ENCODE results near the gene IL22RA1.

The IL22RA1 gene

GRCh38 chr1:24167008-24167407 lies 24.1 kb upstream of the IL22RA1 start:
- no peak for DNase-seq (ENCODE audit: low read depth)

GRCh38 chr1:24165500-24165899 lies 22.6 kb upstream of the IL22RA1 start:
- no peak for DNase-seq (ENCODE audit: low read depth)

GRCh38 chr1:24164004-24164403 lies 21.1 kb upstream of the IL22RA1 start:
- no peak for DNase-seq (ENCODE audit: low read depth)

GRCh38 chr1:24162201-24162600 lies 19.3 kb upstream of the IL22RA1 start:
- no peak for DNase-seq (ENCODE audit: low read depth)

GRCh38 chr1:24161270-24161669 lies 18.3 kb upstream of the IL22RA1 start:
- DNase-seq (ENCODE audit: low read depth) = no peak

GRCh38 chr1:24159366-24159765 lies 16.4 kb upstream of the IL22RA1 start:
- DNase-seq (ENCODE audit: low read depth) = no peak

DNA sequence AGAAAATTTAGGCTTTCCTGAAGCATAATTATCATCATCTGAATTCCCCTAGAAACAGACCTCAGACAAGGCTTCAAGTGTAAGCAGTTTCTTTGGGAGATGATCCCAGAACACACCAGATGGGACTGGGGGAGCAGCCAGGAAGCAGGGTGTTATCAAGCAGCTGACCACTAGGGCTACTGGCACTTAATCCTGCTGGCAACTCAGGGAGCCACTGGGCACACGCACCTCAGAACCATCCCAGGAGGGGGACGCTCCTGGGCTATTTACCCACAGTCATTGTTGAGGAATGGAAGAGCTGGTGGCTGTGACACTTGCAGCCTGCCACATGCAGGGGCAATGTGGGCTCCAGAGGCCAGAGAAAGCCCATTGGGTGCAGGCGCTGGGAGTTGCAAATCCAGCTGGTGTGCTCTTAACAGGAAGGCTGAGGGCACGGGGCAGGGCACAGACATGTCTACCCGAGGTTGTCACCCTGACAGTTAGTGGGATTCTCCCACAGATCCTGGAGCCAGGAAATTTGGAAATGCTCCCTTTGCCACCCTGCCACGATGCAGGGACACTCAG lies 15.1 kb upstream of the IL22RA1 start:
- no peak for DNase-seq (ENCODE audit: low read depth)

GRCh38 chr1:24156542-24157260 lies 13.8 kb upstream of the IL22RA1 start:
- no peak for DNase-seq (ENCODE audit: low read depth)

DNA sequence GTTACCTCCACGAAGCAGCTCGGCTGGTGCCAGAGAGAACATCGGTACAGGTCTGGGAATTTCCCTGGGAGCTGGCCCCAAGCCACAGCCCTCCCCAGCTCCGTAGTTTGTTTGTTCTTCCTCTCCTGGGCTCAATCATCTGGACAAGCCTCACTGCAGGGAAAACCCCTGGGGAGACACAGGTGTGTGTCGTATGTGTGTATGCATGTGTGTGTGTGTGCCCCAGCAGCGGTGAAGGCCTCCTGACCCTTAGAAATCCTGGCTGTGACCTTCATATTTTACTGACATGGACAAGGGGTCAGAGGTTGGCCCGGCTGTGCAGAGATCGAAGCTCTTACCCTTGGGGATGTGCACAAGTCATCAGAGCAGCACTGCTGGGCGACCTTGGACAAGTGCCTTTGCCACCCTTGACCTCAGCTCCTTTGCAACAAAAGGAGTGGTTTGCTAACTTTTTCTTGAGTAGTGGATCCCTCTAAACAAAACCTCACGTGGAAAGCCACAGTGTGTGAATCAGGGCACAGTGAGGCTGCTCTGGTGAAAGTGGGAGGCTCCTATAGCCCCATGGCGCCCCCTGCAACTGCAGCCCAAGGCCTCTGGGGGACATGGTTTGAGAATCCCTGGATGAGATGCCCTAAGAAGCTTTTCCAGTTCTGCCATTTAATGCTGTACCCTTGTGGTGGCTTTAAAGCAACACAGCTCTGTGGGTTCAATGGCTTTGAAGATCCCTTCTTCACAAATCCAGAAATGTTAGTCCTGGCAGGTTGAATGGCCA lies 12.3 kb upstream of the IL22RA1 start:
- no peak for DNase-seq (ENCODE audit: low read depth)

- no peak for DNase-seq (ENCODE audit: low read depth)
Measured at GRCh38 chr1:24154215-24154614, 11.3 kb upstream of the IL22RA1 start.

- no peak for DNase-seq (ENCODE audit: low read depth)
Measured at GRCh38 chr1:24152631-24153494, 9.9 kb upstream of the IL22RA1 start.

- DNase-seq (ENCODE audit: low read depth) = no peak
Measured at GRCh38 chr1:24151175-24151533, 8.2 kb upstream of the IL22RA1 start.

DNA sequence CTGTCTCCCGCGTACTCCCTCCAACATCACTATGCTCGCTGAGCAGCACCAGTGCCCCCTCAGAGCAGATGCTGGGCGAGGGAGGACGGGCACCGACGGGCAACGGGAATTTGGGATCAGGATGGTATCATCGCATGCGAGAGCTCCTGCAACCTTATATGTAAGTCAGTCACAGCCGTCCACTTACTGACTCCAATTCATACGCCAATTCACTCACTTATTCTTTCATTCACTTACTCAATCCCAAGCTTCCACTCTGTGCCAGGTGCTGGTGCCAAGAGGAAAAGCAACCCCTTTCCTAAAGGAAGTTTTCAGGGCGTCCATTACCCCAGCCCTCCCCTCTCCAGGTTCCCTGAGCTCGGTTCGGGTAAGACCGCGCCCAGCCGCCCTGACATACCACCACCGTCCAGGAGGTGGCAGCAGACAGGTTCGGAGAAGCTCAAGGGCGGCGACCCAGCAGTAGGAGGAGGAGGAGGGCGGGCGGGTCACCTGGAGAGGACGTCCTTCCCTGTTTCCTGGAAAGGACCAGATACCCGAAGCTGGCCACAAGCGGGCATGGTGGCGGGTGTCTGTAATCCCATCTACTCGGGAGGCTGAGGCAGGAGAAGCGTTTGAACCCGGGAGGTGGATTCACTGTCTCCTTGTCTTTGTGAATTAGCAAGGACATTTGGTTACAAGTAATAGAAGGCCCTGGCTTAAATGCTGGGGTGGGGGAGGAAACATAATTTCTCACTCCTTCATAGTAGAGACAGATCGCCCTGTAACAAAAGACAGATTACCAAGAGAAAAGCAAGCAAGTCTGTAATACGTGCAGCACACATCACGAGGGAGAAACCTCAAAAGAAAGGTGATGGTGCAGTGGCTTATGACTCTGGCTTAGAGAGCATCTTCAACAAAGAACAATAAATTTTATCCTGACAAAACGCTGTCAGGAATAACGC lies 7.6 kb upstream of the IL22RA1 start:
- peak; percentile 72 for DNase-seq (ENCODE audit: low read depth)

GRCh38 chr1:24149866-24150233 lies 6.9 kb upstream of the IL22RA1 start:
- no peak for DNase-seq (ENCODE audit: low read depth)

- no peak for DNase-seq (ENCODE audit: low read depth)
Measured at GRCh38 chr1:24147816-24148215, 4.9 kb upstream of the IL22RA1 start.

DNA sequence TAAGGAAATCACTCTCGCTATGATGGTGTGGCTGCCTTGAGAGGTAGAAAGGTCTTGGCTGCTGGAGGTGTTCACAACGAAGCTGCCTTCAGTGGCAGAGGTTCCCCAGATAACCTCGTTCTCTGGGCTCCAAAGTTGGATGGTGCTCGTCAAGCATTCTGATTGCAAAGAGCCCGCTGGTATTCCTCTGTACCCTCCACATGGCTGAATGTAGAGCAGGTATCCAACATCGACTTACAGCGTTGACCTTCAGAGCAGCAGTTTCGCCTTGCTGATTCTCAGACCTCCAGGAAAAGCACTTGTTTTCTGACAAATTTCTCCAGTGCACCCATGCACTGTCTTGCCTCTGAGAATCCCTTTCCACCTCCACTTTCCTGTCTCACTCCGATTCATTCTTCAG lies 4.3 kb upstream of the IL22RA1 start:
- DNase-seq (ENCODE audit: low read depth) = no peak

GRCh38 chr1:24141311-24141997 lies 1.5 kb downstream of the IL22RA1 start:
- DNase-seq (ENCODE audit: low read depth) = no peak

GRCh38 chr1:24140741-24141181 lies 2.2 kb downstream of the IL22RA1 start:
- DNase-seq (ENCODE audit: low read depth) = no peak

- DNase-seq (ENCODE audit: low read depth) = no peak
Measured at GRCh38 chr1:24139841-24140425, 3.0 kb downstream of the IL22RA1 start.

DNA sequence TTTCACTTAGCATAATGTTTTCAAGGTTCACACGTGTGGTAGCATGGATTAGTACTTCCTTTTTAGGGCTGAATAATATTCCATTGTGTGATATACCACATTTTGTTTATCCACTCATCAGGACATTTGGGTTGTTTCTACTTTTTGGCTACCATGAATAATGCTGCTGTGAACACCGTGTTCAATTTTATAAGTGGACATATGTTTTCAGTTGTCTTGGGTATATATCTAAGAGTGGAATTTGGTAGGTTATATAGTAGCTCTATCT lies 3.8 kb downstream of the IL22RA1 start:
- no peak for DNase-seq (ENCODE audit: low read depth)

Data from fibroblast of the conjunctiva (primary cell).